C1 segment of cervical spinal cord (tissue), 14 donors: Measurements from ENCODE around the gene SOS1.
A peak's percentile ranks its signal among the peaks of the same experiment; 100 is the strongest.
"Not testable (repeated sequence)": the region's sequence is repeated elsewhere in the genome, so short reads cannot be mapped to it uniquely, and the experiment has no call there.

Experiments
- DNase-seq, 14 donors: peaks; one replicate each; lab custom pipeline; 2025; lab: John Stamatoyannopoulos, UW

Gene SOS1

DNA sequence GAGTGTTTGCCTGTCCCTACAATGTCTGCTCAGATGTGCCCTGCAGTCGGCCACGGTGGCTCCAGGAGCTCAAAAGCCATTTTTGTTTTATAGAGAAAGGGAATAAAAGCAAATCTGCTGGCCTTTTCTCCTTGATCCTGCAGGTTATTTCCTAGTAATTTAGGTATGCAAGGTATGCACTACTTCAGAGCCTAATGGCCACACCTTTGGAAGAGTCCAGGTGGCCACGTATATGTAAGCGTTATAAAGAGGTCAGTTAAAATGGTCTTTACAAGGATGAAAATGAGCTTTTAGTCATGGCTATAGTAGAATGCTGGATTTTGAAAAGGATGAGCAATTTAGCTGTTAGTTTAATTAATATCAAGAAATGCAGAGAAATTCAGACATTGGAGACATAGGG is 149.5 kb downstream of the SOS1 start:
- DNase-seq: no peak

DNA sequence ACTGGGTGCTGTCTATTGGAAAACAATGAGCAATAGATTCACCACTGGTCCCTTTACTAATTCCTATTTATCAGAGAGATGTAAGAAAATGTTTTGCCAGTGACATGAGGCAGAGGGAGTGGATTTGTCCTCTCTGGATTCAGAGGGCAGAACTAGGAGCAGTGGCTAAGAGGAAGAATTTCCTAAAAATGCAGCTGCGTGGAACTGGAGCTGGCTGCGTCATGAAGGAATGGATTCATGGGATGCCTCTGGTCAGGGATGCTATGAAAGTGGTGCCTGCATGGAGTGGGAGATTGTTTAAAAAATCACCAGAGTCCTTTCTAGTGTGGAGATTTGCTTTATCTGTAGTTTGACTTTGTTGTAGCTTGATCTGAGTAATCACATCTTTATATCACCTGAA is 152.8 kb downstream of the SOS1 start:
- no peak for DNase-seq

DNA sequence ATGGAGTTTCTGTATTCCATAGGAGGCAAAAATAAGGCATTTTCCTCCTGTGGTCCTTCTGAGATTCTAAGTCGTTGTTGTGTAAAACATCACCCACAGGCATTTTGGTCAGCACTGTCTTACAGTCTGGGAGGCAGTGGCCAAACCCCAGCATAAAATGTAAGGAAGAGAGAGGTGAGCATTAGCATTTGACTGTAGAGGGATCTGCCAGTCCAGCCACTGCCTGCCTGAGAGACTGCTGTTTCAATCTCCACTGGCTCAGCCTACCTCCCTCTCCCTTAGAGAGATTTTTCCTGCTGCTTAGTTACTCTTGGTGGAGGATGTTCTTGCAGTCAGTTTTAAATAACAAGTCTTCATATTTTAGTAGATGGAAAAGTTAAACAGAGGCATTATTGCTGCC is 154.2 kb downstream of the SOS1 start:
- DNase-seq: no peak

DNA sequence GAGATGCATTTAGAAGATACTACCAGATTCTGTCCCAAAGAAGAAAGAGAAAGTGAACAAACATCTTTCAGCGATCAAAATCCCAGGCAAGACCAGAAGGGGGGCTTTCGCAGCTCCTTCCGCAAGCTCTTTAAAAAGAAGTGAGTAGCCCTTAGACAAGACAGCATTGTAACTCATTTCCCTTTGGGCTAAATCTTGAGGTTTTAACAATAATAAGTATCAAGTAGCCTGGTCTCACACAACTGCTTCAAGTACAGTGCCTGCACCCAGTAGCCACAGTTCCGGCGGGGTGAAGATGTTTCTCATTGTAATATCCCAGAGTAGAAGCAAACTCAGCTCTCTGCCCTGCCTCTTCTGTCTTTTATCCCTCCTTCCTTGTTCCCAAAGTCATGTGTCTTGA is 154.8 kb downstream of the SOS1 start:
- no peak for DNase-seq

DNA sequence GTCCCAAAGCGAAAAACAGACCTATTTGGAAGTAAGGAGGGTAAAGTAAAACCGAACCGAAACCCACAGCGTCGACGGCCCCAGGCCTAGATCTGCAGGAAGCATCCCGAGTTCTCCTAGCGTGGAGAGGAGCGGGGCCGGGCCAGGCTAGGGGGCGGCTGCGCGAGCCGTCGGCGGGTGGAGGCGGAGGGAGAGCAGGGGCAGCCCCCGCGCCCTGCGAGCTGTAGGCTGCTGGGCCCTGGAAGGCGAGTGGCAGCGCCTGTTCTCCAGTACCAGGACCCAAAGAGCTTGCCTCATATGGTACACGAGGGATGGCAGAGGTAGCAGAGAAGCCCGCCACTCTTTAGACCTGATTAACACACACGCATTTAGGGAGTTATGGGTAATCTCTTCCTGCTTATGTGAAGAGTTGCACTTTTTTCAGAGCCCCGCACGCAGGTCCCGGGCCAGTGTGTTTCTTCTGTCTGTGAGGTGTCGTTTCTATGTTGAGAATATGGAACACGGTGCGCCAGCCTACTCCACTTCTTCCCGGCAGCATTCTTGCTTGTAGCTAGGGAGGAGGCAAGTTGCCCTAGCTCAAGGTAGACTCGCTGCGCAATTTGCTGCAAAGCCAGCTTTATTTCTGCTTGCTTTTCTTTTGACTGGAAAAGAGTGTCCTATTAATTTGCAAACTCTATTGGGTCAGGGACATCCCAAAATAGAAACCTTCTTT is 160.1 kb downstream of the SOS1 start:
- DNase-seq: no peak

DNA sequence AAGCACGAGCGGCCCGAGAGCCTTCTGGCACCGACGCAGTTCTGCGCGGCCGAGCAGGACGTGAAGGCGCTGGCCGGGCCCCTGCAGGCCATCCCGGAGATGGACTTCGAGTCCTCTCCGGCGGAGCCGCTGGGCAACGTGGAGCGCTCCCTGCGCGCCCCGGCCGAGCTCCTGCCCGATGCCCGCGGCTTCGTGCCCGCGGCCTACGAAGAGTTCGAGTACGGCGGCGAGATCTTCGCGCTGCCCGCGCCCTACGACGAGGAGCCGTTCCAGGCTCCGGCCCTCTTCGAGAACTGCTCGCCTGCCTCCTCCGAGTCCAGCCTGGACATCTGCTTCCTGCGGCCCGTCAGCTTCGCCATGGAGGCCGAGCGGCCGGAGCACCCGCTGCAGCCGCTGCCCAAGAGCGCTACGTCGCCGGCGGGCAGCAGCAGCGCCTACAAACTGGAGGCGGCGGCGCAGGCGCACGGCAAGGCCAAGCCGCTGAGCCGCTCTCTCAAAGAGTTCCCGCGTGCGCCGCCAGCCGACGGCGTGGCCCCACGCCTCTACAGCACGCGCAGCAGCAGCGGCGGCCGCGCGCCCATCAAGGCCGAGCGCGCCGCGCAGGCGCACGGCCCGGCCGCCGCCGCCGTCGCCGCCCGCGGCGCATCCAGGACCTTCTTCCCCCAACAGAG is 160.8 kb downstream of the SOS1 start:
- DNase-seq: peak in 6 of 14 donors; percentile 6 to 68 (median 22)

DNA sequence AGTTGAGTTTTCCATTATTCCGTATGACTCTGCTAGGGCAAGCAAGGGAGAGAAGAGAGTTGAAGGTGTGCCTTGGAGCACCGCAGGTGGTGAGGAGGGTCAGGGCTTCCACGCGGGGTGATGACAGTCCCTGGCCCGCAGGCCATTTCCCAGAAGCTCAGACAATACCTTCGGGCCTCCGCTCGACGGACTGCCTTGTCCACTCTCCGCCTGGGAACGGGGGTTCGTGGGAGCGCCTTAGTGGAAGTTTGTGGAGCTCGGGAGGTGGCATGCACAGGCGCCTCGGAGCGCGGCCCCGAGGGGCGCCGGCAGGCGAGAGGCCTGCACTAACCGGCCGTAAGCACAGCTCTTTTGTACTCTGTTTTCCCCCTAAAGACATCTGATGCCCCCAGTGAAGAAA is 161.4 kb downstream of the SOS1 start:
- DNase-seq: no peak

DNA sequence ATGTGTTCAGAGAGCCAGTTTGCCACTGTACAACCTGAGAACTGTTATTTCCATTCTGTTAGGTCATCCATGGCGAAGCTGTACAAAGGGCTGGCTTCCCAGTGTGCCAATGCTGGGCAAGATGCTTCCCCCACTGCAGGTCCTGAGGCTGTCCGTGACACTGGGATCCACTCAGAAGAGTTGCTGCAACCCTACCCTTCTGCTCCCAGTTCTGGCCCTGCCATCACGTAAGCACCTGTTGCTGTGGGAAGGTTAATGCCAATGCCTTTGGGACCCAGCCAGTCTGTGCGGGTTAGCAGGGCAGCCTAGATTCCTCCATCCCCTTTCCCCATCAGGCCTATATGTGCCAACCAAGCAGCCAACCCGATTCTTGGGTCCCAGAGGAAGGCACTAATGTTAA is 162.9 kb downstream of the SOS1 start:
- DNase-seq: no peak

DNA sequence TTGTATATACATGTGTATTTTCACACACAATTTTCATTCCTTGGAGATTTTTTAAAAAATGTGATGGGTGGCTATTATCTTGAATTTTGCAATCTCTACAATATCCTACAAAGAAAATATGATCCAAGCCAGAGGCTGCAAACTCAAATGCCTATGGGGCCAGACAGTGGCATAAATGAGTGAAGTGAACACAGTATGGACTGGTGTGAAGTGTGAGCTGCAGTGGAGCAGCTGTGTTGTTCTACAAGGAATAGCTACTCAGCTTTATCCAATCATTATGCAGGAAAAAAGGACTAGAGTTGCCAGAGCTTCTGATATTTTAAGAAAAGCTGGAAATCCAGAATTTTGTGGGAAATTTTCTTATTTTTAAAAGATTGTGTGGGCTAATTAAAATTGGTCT is 169.1 kb downstream of the SOS1 start:
- no peak for DNase-seq

DNA sequence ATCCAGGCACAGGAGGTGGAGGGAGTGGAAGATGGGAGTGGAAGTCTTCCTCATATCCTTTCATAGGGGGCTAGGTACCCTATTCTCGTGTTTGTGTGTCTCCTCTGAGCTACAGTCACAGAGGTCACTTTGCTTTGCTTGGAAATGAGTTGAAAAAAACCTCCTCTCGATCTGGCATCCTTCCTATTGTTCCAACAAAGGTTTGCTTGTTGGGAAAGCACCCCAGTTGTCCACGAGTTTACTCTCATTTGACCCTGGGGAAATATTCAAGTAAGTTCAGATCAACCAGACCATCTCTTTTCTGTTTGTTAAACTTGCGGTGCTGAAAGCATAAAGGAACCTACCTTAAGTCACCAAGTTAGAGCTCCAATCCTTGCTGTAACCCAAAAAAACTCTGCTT is 171.9 kb downstream of the SOS1 start:
- no peak for DNase-seq

DNA sequence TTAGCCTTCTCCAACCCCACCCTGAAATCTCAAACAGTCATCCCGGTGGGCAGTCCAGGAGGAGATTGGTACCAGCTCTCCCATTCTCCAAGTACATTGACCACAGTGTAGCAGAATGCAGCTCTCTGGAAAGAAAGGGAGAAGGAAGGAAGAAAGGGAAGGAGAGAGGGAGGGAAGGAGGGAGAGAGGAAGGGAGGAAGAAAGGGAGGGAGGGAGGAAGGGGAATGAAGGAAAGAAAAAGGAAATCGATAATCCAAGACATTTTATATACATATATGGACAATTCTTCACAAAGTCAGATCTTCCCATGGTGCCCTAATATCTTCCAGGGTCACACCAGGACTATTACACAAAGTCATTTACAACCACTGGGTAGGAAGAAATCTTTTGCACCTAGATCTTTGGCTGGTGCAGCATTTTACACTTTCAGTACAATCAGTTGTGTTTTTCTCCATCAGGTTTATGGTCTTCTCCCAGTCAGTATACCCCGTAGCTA is 172.4 kb downstream of the SOS1 start:
- DNase-seq: no peak

DNA sequence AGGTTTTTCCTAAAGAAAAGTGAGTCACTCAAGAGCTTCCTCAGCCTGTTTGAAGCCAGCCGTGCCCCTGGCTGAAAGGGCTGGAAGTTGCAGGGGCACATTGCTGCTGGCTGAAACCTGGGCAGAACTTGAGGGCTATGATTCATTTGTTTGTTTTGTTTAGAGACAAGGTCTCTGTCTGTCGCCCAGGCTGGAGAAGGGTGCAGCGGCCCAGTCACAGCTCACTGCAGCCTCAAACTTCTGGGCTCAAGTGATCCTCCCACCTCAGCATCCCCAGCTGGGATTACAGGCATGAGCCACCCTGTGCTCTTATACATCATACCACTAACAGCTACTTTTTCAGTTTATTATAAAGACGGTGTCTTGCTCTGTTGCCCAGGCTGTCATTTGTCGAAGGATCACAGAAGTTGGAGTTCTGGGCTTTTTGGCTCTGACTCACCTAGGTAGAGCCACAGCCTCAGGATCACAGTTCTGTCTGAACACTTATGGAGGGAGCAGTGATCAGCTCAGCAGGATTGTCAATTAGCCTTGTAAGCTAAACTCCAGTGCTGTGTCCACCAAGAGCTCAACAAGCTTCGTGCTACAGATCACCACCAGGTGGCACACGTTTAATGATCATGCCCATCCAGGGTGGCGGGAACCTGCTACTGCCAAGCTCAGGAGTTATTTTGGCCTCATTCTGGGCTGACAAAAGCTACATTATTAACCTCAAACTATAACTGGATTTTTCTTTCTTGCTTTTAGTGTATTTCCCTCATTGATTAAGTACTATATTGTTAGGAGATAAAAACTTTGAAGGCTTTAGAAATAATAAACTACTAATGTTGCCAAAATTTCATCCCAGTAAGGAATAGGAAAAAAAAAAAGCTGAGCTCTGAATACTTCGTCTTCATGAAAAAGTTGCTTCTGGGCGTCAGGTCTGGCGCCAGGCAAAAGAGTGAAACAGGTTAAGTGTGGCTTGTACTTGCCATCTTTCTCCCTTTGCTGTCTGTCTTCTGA is 173.3 kb downstream of the SOS1 start:
- peak in 8 of 14 donors; percentile 2 to 33 (median 20) for DNase-seq

DNA sequence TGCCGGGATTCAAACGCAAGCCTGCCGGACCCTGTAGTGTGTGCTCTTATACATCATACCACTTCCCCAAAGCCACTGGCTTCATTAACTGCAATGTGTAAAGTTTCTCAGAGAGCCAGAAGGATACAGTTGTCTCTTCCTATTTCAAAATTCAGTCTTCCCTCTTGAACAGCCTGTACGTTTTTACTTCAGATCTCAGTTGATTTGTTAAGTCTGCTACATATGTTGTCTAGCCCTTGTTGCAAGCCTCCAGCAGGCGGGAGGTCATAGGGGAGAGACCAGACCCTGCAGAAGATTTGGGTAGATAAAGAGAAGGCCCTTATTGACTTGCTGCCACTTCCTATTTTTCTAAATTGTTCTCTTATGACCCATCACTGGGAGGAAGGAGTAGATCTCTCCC is 174.9 kb downstream of the SOS1 start:
- no peak for DNase-seq

DNA sequence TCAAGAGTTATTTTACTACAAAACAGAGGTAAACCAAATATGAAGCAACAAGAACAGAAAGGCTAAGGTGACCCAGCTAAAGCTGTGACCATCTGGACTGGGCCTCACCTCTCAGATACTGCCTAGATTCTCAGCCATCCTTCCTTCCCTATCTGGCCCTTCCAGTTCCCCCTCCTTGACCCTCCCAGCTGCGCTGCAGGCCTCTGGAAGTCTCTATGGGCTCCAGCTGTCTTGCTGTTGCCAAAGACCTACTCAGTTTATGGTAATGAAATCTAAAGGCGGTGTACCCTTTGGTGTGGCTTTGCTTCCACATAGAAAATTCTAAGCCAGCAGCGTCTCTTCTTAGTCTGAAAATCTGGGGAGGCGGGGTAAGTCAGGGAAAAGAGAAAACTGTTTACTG is 175.5 kb downstream of the SOS1 start:
- DNase-seq: no peak

DNA sequence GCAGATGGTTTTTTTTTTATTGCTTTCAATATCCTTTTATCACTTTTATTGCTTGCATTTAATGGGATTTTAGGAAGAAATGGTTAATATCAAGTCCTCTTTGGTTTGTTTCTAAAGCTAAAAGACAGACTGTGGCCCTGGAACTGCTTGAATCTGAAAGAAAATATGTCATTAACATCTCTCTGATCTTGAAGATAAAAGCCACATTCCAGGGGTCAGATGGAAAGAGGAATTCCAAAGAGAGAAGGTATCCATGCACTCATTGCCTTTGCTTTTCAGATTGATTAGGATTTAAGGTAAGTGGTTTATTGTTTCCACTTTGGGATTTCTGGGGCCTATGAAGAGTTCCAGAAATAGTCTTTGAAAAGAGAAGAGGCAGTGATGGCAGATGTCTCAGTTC is 177.1 kb downstream of the SOS1 start:
- DNase-seq: no peak

DNA sequence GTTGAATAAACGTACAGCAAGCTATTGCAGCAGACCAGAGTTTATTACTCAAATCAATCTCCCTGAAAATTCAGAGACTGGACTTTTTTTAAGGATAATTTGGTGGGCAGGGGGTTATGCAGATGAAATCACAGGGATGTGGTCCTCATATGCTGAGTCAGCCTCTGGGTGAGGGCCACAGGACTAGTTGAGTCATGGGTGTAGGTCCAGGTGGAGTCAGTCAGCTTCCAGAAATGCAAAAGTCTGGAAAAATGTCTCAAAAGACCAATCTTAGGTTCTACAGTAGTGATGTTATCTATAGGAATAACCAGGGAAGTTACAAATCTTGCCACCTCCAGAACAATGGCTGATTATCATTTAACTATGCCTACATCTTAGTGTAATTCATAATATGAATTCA is 180.1 kb downstream of the SOS1 start:
- DNase-seq: no peak

DNA sequence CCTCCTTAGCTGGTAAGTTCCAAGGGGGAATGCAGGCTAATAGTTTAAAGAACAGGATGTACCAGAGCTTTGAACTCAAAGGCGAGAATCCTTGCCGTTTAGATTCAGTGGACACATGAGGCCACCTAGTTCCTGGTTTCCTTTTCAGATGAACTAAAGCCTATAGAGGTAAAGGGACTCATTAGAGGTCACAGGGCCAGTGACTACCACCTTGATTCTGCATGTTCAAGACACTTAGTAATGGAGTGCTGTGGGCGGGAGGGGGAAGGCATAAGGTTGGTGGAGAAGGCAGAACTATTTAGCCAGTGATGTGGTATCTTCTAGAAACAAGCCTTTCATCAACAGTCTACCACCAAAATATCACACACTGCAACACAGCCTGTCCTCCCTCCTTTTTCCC is 183.3 kb downstream of the SOS1 start:
- DNase-seq: no peak

DNA sequence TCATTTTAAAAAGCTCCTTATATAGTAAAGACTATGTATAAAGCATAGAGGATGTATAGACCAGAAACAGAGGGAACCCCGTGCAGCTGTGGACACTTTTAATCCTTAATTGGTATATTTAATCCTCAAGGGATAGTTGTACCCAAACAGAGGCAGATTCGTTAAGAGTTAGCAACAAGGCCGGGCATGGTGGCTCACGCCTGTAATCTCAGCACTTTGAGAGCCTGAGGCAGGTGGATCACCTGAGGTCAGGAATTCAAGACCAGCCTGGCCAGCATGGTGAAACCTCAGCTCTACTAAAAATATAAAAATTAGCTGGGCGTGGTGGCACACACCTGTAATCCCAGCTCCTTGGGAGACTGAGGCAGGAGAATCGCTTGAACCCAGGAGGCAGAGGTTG is 184.3 kb downstream of the SOS1 start:
- DNase-seq: not testable (repeated sequence)

DNA sequence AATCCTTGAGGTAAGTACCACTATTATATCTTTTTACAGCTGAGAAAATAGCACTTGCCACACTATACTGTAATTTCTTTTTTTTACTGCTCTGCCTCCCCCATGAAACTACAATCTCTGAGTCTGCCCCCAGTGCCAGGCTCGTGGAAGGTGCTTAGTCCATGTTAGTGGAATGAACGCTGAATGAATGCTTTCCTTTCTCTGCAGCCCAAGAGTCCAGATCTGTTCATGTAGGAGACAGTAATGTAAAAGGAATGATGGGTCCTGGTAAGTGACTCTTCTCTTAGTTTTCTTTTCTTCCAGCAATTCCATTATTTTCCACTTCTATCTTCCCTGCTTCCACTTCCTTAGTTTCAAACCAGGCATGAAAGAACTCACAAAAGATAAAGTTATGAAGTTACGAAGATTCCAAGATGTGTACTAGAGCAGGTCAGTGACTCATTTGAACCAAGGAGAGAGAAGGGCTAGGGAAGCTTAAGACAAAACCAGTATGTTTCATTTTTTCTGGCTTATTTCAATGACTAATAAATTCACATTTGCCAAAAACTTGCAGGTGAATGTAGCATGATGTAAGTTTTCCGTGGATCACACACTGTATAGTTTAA is 185.2 kb downstream of the SOS1 start:
- DNase-seq: no peak

DNA sequence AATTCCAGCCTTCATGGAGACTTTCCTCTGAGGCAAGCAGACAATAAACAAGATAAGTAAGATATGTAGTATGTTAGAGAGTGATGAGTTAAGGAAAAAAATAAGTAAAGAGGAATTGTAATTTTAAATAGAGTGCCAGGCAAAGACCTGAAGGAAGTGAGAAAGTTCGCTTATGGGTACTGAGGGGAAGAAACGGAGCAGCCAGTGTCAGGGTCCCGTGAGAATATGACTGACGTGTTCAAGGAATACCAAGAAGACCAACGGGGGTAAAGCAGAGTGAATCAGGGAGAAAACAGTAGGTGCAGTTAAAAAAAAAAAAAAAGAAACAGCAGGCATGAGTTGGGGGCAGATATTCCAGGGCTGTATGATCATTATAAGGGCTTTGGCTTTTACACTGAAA is 186.1 kb downstream of the SOS1 start:
- no peak for DNase-seq

DNA sequence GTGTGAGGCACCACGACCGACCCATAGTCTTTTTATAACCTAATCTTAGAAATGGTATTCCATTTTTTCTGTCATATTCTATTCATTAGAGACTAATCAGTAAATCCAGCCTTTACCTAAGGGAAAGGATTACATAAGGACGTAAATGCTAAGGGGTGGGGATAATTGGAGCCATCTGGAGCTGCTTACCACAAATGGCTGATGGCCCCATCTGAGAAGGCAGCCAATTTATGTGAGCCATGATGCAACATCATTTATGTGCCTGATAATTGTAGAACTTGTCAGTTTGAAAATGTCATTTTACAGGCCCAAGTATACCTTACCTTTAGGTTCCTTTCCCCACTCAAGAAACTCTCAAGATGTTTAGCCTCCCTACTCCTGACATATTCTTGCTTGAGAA is 187.2 kb downstream of the SOS1 start:
- no peak for DNase-seq

DNA sequence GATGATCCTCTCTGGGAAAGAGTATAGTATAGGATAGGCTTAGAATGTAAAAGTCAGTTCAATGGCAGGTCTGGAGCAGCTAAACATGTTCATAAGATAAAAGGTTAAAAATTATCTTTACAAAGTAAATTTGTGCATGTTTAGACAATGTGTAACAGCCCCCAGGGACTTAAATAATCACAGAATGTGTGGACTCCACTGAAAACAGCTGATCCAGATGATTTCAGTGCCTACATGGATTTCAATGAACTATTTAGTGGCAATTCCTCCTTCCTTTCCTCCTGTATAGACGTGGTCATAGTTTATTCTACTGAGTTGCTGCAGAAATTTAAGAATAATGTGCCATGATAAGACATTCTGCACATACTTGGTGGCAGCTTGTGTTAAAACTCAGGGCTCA is 188.3 kb downstream of the SOS1 start:
- no peak for DNase-seq
